Mesendoderm (in vitro differentiated cells): ENCODE data around the gene RALGAPA1.
"Not testable (repeated sequence)": the region's sequence is repeated elsewhere in the genome, so short reads cannot be mapped to it uniquely, and the experiment has no call there.

Source experiments
- DNase-seq: peaks from one replicate; pipeline ENCODE4 v3.0.0; 2013
- H2AK5ac ChIP-seq: 2 replicates; pipeline ENCODE4 v1.6.1; 2013; ENCODE audit warnings: low read length, inconsistent platforms
- H2BK120ac ChIP-seq: 2 replicates; pipeline ENCODE4 v1.6.1; 2013; ENCODE audit warnings: low read depth, mild to moderate bottlenecking, low read length, moderate library complexity, mixed read lengths
- H2BK15ac ChIP-seq: replicated peaks from 2 replicates; pipeline ENCODE4 v1.6.1; 2013; ENCODE audit warnings: low read depth, mild to moderate bottlenecking, moderate library complexity
- H2BK5ac ChIP-seq: 2 replicates; pipeline ENCODE4 v1.6.1; 2013; ENCODE audit warnings: low read length, inconsistent platforms
- H3K18ac ChIP-seq: 2 replicates; pipeline ENCODE4 v1.6.1; 2013; ENCODE audit warnings: mild to moderate bottlenecking, low read length, mixed read lengths
- H3K23ac ChIP-seq: one replicate; pipeline ENCODE4 v1.6.1; 2013; ENCODE audit warnings: low read length
- H3K27ac ChIP-seq: 2 replicates; pipeline ENCODE4 v1.5.1; 2013; ENCODE audit warnings: low read depth, mild to moderate bottlenecking, inconsistent platforms, low read length, moderate library complexity
- H3K27me3 ChIP-seq: 2 replicates; pipeline ENCODE4 v1.6.1; 2013; ENCODE audit warnings: low read length, control low read depth, mild to moderate bottlenecking, inconsistent platforms; ENCODE audit not compliant: insufficient read depth, poor library complexity
- H3K36me3 ChIP-seq: 2 replicates; pipeline ENCODE4 v1.6.1; 2013; ENCODE audit warnings: low read length, inconsistent platforms; ENCODE audit not compliant: control insufficient read depth, insufficient read depth
- H3K4ac ChIP-seq: one replicate; pipeline ENCODE4 v1.6.1; 2013; ENCODE audit warnings: low read depth, mild to moderate bottlenecking, low read length, moderate library complexity
- H3K4me1 ChIP-seq: 2 replicates; pipeline ENCODE4 v1.6.1; 2013; ENCODE audit warnings: low read depth, low read length, inconsistent platforms; ENCODE audit not compliant: control insufficient read depth
- H3K4me2 ChIP-seq: 2 replicates; pipeline ENCODE4 v1.6.1; 2013; ENCODE audit warnings: low read length
- H3K4me3 ChIP-seq: 2 replicates; pipeline ENCODE4 v1.5.1; 2013; ENCODE audit warnings: mild to moderate bottlenecking, low read length
- H3K56ac ChIP-seq: one replicate; pipeline ENCODE4 v1.6.1; 2013; ENCODE audit warnings: low read length
- H3K79me1 ChIP-seq: 2 replicates; pipeline ENCODE4 v1.6.1; 2013; ENCODE audit warnings: low read length, inconsistent platforms
- H3K79me2 ChIP-seq: 2 replicates; pipeline ENCODE4 v1.6.1; 2013; ENCODE audit warnings: mild to moderate bottlenecking, low read length; ENCODE audit not compliant: control insufficient read depth, insufficient read depth
- H3K9ac ChIP-seq: 2 replicates; pipeline ENCODE4 v1.6.1; 2013; ENCODE audit warnings: low read length, inconsistent platforms
- H4K5ac ChIP-seq: one replicate; pipeline ENCODE4 v1.6.1; 2013; ENCODE audit warnings: low read length
- H4K8ac ChIP-seq: one replicate; pipeline ENCODE4 v1.6.1; 2013; ENCODE audit warnings: low read depth, mild to moderate bottlenecking, control low read depth, low read length, moderate library complexity
- WGBS: extraction: QIAGEN DNeasy Blood & Tissue Kit; methylation state at CpG from one replicate; pipeline ENCODE4 v1.1.7; 2013; ENCODE audit warnings: low lambda C conversion rate, missing lambda C conversion rate; ENCODE audit not compliant: insufficient coverage; ENCODE audit errors: extremely low coverage; 5-methylcytosine and 5-hydroxymethylcytosine counted together

Gene RALGAPA1

DNA sequence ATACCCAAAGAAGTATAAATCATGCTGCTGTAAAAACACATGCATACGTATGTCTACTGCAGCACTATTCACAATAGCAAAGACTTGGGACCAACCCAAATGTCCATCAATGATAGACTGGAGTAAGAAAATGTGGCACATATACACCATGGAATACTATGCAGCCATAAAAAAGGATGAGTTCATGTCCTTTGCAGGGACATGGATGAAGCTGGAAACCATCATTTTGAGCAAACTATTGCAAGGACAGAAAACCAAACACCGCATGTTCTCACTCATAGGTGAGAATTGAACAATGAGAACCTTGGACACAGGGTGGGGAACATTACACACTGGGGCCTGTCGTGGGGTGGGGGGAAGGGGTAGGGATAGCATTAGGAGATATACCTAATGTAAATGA, 221.7 kb downstream of the RALGAPA1 start:
- not testable (repeated sequence) for H2BK5ac ChIP-seq, H3K36me3 ChIP-seq, H3K4ac ChIP-seq, H3K9ac ChIP-seq, H4K5ac ChIP-seq, H3K27me3 ChIP-seq, H3K18ac ChIP-seq, H3K56ac ChIP-seq, H2BK120ac ChIP-seq, H3K27ac ChIP-seq, DNase-seq, H3K79me1 ChIP-seq, H3K23ac ChIP-seq, H3K4me1 ChIP-seq, H3K4me2 ChIP-seq, H3K4me3 ChIP-seq, H2AK5ac ChIP-seq, H2BK15ac ChIP-seq, H4K8ac ChIP-seq, H3K79me2 ChIP-seq
- WGBS = no CpG with 5 or more reads among the region's 3 CpGs

DNA sequence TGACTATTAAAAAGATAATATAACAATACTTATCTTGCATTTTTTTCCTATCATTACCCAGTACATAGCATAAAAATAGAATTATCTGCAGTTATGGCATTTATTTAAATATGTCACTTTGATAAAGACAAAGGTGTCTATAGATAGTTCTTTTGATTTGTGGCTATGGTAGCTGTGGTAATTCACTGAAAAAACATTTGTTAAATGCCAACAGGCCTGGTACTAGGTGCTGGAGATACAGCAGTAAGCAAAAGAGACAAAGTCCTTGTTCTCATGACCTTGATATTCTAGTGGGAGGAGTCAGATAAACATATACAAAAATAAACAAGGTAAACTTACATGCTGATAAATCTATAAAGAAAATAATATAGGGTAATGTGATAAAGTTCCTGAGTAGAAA, 230.5 kb downstream of the RALGAPA1 start:
- H3K18ac ChIP-seq = no peak overlapping the region
- no peaks in the 10 kb centered on the region for H3K79me2 ChIP-seq
- H3K4me1 ChIP-seq = no peaks in the 10 kb centered on the region
- H4K5ac ChIP-seq = no peak overlapping the region
- no peak overlapping the region for H3K4ac ChIP-seq
- no peak overlapping the region for H2BK5ac ChIP-seq
- H3K23ac ChIP-seq = no peak overlapping the region
- no peak overlapping the region for H4K8ac ChIP-seq
- H2AK5ac ChIP-seq = no peak overlapping the region
- no peaks in the 10 kb centered on the region for H3K79me1 ChIP-seq
- no peak overlapping the region for H3K56ac ChIP-seq
- H3K27me3 ChIP-seq = no peaks in the 10 kb centered on the region
- H3K4me3 ChIP-seq = no peak overlapping the region
- H3K9ac ChIP-seq = no peak overlapping the region
- H3K4me2 ChIP-seq = no peak overlapping the region
- no peak overlapping the region for H2BK120ac ChIP-seq
- H2BK15ac ChIP-seq = no peak overlapping the region
- DNase-seq = no peak
- no peaks in the 10 kb centered on the region for H3K36me3 ChIP-seq
- H3K27ac ChIP-seq = no peak overlapping the region

DNA sequence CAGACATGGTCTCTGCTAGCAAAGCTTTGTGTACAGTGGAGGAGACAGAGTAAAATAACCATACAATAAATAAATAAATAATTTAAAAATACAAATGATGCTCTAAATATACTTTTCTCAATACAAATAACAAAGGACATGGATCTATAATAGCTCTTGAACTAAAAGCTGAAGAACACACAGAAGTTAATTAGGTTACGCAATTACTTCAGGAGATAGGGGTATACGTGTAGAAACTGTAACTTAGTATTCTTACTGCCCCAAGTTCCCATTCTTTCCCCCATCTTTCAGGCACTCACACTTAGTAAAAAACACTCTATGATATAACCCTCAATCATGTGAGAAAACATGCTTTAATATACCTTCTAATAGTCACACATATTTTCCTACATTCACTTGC, 231.0 kb downstream of the RALGAPA1 start:
- no CpG with 5 or more reads among the region's 2 CpGs for WGBS
- H3K27me3 ChIP-seq = no peaks in the 10 kb centered on the region

DNA sequence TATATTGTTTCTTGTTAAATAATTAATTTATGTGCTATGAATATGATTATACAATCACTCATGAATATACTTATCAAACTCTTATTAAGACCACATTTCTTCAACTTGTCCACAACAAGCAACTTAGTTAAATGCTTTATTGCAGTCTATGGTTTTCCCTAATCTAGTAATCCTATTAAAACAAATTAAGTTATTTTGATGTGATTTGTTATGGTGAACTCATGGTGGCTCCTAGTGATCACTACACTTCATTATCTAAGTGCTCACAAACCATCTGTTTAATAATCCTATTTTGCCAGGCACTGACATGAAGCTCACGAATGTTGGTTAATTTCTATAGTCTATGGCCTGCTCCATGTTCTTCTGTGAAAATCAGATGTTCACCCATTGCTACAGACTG, 232.2 kb downstream of the RALGAPA1 start:
- no CpG with 5 or more reads among the region's 1 CpG for WGBS

More for the DNA sequence above, 231.0 kb downstream of the RALGAPA1 start:
- Histone ChIP-seq H3K4me1 (no peaks in the 10 kb centered on the region), H2AK5ac (no peak overlapping the region), H3K79me1 (no peaks in the 10 kb centered on the region), H4K5ac (no peak overlapping the region), H3K27ac (no peak overlapping the region), H3K23ac (no peak overlapping the region), H3K9ac (no peak overlapping the region), H3K56ac (no peak overlapping the region), H2BK5ac (no peak overlapping the region), H3K36me3 (no peaks in the 10 kb centered on the region), H3K18ac (no peak overlapping the region), H2BK120ac (no peak overlapping the region), H3K4me2 (no peak overlapping the region), H3K4ac (no peak overlapping the region), H3K4me3 (no peak overlapping the region), H3K79me2 (no peaks in the 10 kb centered on the region), H4K8ac (no peak overlapping the region), H2BK15ac (no peak overlapping the region)
- no peak for DNase-seq

DNA sequence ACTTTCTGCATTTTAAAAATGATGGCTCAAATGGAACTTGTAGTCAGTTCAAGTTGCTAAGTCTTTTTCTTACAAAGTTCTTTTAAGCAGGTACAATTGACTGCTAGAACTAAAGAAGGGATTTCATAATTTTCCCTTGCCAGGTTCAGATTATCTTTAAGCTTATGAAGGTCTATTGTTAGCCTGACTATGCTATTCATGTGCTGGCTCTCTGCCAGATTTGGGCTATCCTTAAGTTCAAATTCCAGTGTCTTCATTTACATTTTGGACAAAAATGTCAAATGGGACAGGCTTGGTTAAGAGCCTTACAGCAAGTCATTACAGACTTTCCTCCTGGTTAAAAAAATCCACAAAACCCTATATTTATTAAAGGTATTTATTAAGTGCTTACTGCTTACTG, 232.8 kb downstream of the RALGAPA1 start:
- no peaks in the 10 kb centered on the region for H3K4me1 ChIP-seq
- no peak overlapping the region for H2BK5ac ChIP-seq
- no peak overlapping the region for H3K4me3 ChIP-seq
- H2BK120ac ChIP-seq = no peak overlapping the region
- H3K9ac ChIP-seq = no peak overlapping the region
- no peak overlapping the region for H3K4ac ChIP-seq
- no peak overlapping the region for H2AK5ac ChIP-seq
- H3K36me3 ChIP-seq = no peaks in the 10 kb centered on the region
- no peak overlapping the region for H3K56ac ChIP-seq
- H3K18ac ChIP-seq = no peak overlapping the region
- H2BK15ac ChIP-seq = no peak overlapping the region
- H3K23ac ChIP-seq = no peak overlapping the region
- no peak overlapping the region for H3K4me2 ChIP-seq
- no peak overlapping the region for H4K5ac ChIP-seq
- H3K27ac ChIP-seq = no peak overlapping the region
- H3K27me3 ChIP-seq = no peaks in the 10 kb centered on the region
- no peak for DNase-seq
- no peaks in the 10 kb centered on the region for H3K79me1 ChIP-seq
- no peaks in the 10 kb centered on the region for H3K79me2 ChIP-seq
- H4K8ac ChIP-seq = no peak overlapping the region

More for the DNA sequence above, 232.2 kb downstream of the RALGAPA1 start:
- Histone ChIP-seq H4K5ac (no peak overlapping the region), H3K79me1 (no peaks in the 10 kb centered on the region), H3K4me3 (no peak overlapping the region), H3K27me3 (no peaks in the 10 kb centered on the region), H2BK5ac (no peak overlapping the region), H3K9ac (no peak overlapping the region), H4K8ac (no peak overlapping the region), H3K56ac (no peak overlapping the region), H3K23ac (no peak overlapping the region), H3K4me1 (no peaks in the 10 kb centered on the region), H3K4me2 (no peak overlapping the region), H3K79me2 (no peaks in the 10 kb centered on the region), H2AK5ac (no peak overlapping the region), H3K36me3 (no peaks in the 10 kb centered on the region), H2BK15ac (no peak overlapping the region), H3K27ac (no peak overlapping the region), H3K18ac (no peak overlapping the region), H2BK120ac (no peak overlapping the region), H3K4ac (no peak overlapping the region)
- DNase-seq = no peak

DNA sequence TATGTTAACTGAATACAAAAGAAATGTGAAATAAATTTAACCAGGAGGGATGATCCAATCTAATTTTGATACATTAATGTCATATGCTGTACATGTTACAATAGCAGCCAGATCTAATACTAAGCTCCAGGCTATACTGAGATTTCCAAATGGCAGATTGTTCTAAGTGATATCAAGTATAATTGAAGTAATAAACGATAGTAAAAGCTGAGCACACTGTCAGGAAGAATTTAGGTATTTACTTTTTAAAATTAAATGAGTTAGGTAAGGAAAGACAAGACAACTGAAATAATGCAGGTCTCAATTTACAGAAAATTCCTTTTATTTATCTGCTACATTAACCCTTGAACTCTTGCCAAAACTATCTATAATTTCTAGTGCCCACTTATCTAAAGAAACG, 235.2 kb downstream of the RALGAPA1 start:
- no peak overlapping the region for H3K4me3 ChIP-seq
- no peak overlapping the region for H2BK120ac ChIP-seq
- H4K8ac ChIP-seq = no peak overlapping the region
- no peaks in the 10 kb centered on the region for H3K4me1 ChIP-seq
- H3K4ac ChIP-seq = no peak overlapping the region
- H3K23ac ChIP-seq = no peak overlapping the region
- H3K18ac ChIP-seq = no peak overlapping the region
- no peak overlapping the region for H3K9ac ChIP-seq
- no peak overlapping the region for H3K27ac ChIP-seq
- no peak overlapping the region for H3K56ac ChIP-seq
- H3K79me1 ChIP-seq = no peaks in the 10 kb centered on the region
- no peaks in the 10 kb centered on the region for H3K79me2 ChIP-seq
- no peak overlapping the region for H2BK5ac ChIP-seq
- H2BK15ac ChIP-seq = no peak overlapping the region
- no peak overlapping the region for H2AK5ac ChIP-seq
- no peaks in the 10 kb centered on the region for H3K27me3 ChIP-seq
- no peaks in the 10 kb centered on the region for H3K36me3 ChIP-seq
- H3K4me2 ChIP-seq = no peak overlapping the region
- H4K5ac ChIP-seq = no peak overlapping the region
- DNase-seq = no peak
- WGBS = no CpG with 5 or more reads among the region's 2 CpGs
